Measurements from ENCODE around the gene PCNT.
"Not testable (repeated sequence)": the region's sequence is repeated elsewhere in the genome, so short reads cannot be mapped to it uniquely, and the experiment has no call there.

PCNT gene

DNA sequence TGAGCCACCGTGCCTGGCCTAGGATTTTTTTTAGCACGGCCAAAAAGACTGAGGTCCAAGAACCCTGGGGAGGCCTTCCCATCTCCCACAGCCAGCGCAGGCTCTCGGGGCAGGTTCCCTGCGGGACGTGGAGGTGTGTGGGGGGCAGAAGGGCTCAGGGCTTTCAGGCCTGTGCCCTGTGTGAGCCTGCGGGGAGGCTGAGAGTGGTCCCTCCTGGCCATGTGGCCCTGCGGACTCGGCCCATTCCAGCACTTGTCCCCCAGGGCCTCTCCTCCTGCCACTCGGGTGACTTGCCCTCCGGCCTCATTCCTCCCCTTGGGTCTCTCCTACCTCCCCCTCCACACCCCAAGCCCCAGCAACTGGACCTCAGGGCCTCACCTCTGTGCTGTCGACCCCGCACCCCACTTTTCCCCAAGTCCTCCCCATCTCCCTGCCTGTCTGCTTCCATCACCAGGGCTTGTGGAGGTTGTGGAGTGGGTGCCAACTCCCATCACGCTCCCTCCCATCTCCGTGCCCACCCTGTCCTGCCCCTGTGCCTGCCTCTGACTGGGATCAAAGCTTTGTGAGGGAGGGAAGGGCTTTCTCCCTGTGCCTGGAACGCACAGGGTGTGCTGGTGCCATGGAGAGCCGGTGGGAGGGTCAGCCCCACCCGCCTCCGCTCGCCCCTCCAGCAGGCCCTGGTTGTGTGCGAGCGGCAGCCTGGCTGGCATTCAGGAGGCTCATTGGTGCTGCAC lies 102.5 kb downstream of the PCNT start:
- no peak for DNase-seq (ENCODE audit: low spot score)

DNA sequence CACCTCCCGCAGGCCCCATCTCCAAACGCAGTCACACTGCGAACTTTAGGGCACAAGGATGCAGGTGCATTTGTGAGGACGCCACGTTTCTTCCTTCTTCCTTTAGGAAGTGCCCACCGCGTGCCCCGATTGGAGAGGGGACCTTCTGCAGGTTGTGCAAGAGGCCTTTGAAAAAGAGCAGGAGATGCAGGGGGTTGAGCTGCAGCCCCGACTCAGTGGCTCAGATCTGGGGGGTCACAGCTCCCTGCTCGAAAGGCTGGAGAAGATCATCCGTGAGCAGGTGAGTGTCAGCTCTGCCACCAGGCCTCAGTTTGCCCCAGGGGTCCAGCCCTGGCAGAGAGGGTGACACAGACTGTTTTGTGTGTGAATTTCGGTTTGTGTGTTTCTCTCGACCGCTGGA lies 103.6 kb downstream of the PCNT start:
- no peak for DNase-seq (ENCODE audit: low spot score)

DNA sequence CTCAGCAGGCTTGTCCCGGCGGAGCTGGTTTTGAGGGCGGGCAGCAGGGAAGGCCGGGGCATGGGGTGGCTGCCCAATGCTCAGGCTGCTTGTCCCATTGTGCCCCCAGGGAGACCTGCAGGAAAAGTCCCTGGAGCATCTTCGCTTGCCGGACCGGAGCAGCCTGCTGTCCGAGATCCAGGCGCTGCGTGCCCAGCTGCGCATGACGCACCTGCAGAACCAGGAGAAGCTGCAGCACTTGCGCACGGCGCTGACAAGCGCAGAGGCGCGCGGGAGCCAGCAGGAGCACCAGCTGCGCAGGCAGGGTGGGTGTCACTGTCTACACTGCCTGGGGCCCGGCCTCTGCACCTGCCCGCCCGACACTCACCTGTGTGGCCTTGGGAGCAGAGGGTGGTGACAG lies 104.3 kb downstream of the PCNT start:
- DNase-seq (ENCODE audit: low spot score): no peak

DNA sequence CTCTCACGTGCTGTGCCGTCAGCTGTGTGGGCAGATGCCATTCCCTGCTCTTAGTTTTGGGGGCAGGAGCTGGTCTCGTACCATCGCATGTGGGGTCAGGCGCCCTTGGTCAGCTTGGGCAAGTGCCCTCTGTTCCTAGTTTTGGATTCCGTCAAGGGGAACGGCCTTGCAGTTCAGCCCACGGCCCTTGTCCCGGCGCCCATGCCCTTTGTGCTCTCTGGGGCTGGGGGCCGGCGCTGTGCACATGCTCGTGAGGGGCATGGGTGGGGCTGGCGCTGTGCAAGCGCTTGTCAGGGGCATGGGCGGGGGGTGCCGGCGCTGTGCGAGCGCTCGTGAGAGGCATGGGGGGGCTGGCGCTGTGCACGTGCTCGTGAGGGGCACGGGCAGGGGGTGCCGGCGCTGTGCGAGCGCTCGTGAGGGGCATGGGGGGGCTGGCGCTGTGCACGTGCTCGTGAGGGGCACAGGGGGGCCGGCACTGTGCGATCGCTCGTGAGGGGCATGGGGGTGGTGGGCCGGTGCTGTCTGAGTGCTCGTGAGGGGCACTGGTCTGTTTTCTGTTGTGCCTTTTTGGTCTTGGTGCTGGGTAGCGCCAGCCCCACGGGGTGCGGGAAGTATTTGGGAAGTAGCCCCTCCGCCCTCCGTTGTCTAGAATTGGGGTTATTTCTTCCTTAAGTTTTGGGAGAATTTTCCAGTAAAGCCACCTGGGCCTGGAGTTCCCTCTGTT lies 105.2 kb downstream of the PCNT start:
- DNase-seq (ENCODE audit: low spot score): no peak

DNA sequence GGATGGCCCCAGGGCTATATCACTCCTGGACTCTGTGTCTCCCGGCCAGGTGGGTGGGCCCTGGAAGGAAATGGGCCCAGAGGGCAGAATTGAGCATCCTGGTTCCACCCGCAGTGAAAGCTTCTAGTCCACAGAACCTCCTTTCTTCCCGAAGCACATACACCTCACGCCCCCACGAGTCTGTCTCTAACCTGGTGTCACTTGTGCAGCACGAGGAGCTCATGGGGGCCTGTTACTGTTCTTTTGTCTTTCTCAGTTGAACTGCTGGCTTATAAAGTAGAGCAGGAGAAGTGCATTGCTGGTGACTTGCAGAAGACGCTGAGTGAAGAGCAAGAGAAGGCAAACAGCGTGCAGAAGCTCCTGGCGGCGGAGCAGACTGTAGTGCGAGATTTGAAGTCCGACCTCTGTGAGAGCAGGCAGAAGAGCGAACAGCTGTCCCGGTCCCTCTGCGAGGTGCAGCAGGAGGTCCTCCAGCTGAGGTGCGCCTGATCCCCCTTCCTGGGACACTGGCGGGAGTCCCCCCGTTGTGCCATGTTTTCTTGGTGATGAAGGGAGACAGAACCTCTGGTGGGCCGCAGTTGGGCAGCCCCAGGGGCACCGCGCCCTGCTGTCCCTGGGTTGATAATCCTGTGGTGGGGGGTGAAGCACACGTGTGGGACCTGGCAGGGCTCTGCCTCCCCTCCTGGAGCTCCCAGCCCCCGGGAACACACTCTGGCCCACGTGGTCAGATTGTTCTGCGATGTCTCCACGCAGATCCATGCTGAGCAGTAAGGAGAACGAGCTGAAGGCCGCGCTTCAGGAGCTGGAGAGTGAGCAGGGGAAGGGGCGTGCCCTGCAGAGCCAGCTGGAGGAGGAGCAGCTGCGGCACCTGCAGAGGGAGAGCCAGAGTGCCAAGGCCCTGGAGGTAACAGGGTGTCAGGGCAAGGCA lies 106.1 kb downstream of the PCNT start:
- no peak for DNase-seq (ENCODE audit: low spot score)

DNA sequence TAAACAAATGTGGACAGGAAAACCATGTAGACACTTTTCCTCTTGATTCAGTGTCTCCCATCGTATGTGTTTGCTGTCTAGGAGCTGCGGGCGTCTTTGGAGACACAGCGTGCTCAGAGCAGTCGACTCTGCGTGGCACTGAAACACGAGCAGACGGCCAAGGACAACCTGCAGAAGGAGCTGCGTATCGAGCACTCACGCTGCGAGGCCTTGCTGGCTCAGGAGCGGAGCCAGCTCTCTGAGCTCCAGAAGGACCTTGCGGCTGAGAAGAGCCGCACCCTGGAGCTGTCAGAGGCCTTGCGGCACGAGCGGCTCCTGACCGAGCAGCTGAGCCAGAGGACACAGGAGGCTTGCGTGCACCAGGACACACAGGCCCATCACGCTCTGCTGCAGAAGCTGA lies 107.5 kb downstream of the PCNT start:
- DNase-seq (ENCODE audit: low spot score): no peak

DNA sequence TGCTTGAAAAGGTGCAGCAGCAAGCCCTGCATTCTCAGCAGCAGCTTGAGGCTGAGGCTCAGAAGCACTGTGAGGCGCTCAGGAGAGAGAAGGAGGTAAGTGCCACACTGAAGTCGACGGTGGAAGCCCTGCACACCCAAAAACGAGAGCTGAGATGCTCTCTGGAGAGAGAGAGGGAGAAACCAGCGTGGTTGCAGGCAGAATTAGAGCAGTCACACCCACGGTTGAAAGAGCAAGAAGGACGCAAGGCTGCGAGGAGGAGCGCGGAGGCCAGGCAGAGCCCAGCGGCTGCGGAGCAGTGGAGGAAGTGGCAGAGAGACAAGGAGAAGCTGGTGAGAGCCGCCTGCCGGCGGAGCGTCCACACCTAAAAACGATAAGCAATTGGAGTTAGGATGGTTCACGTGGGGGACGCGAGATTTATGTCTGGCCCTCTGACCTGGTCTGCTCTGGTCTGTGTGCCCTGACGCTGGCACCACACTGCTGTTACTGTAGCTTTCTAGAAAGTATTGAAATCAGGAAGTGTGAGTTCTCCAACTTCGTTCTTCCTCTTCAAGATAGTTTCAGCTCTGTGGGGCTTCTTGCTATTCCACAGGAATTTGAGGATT lies 108.0 kb downstream of the PCNT start:
- DNase-seq (ENCODE audit: low spot score): no peak

DNA sequence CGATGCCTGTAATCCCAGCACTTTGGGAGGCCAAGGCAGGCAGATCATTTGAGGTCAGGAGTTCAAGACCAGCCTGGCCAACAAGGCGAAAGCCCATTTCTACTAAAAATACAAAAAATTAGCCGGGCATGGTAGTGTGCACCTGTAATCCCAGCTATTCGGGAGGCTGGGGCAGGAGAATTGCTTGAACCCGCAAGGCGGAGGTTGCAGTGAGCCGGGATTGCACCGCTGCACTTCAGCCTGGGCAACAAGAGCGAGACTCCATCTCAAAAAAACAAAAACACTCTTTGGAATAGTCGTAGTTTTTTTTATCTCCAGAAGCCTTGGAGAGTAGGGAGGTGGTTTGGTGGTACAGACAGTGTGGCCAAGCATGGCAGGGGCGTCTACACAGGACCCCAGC lies 109.2 kb downstream of the PCNT start:
- not testable (repeated sequence) for DNase-seq (ENCODE audit: low spot score)

DNA sequence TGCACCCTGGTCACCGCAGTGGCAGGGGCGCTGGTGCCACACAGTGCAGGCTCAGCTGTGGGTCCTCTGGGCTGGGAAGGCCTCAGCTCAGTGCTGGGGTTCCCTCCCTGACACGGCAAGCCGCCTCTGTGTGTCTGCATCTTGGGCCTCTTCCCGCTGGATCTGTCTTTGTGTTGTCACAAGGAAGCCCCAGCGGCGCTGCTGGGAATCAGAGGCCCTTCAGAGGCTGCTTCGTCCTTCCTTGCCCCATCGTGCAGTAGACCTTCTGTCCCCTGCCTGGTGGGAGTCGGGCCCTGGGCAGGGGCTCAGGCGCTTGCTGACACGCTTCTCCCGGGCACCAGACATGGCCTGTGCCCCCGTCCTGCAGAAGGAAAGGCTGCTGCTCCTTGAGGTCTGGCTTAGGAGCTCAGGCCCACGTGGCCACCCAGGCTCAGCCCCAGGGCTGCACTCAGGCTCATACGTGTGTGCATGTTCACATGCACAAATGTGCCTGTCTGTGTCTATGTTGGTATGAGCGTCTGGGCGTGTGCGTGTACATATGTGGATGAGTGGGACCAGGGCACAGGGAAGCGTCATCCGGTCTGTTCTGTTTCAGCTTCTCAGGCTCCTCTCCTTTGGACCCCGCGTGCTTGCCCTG lies 110.5 kb downstream of the PCNT start:
- DNase-seq (ENCODE audit: low spot score): no peak

DNA sequence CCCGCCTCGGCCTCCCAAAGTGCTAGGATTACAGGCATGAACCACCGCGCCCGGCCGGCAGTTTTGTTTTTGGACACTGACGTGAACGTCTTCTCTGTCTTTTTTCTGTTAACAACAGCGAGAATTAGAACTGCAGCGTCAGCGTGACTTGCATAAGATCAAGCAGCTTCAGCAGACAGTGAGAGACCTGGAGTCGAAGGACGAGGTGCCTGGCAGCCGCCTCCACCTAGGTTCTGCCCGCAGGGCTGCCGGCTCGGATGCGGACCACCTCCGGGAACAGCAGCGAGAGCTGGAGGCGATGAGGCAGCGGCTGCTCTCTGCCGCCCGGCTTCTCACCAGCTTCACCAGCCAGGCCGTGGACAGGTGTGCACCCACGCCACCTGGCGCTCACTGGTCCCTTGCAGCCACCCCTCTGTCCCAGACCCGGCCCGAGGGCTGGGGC lies 111.9 kb downstream of the PCNT start:
- no peak for DNase-seq (ENCODE audit: low spot score)

DNA sequence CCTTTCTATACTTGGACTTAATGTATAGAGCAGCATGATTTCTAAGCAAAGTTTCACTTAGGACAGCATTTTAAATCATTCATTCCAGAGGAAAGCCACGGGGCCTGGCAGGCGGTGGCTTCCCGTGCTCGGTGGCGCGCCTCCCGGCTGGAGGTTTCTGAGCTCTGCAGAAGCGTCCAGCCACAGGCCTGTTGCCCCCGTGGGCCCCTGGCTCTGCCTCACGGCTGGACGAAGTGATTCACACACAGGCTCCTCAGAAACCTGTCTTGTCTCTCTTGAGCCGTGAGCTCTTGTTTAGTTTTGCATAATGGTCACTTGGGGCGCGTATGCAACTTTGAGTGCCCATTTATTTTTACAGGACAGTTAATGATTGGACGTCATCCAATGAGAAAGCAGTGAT lies 112.7 kb downstream of the PCNT start:
- DNase-seq (ENCODE audit: low spot score): no peak

DNA sequence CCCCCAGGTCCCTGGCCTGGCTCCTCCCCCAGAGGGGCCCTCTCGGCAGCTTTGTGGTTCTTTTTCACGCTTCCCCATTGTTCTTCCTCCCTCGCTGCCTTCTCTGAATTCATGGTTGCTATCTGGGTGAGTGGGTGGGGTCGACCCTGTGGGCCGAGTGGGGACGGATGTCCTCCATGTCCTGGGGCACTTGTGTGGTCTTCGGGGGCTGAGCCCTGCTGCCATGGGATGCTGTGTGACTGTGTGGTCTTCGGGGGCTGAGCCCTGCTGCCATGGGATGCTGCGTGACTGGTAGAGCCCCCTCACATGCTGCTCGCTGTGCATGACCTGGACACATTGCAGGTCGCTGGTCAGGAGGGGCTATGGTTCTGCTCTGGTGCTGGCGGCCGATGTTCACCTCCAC lies 113.1 kb downstream of the PCNT start:
- no peak for DNase-seq (ENCODE audit: low spot score)

DNA sequence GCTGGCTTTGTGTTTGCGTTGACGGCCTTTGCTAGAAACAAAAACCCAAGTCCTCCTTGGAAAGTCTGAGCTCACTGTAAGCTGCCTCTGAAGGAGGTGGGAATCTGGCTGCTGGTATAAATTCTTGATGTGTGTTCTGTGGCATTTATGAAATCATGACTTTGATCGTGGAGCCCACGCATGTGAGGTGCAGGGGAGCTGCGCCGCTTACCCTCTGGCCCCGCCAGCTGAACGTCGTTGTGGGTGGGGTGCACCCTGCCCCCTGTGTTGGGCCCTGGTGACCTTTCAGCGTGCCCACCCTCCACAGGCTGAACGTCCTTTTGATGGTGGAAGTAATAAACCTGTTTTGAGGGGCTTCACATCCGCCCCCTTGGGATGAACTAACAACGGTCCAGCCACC lies 113.6 kb downstream of the PCNT start:
- DNase-seq (ENCODE audit: low spot score): no peak

DNA sequence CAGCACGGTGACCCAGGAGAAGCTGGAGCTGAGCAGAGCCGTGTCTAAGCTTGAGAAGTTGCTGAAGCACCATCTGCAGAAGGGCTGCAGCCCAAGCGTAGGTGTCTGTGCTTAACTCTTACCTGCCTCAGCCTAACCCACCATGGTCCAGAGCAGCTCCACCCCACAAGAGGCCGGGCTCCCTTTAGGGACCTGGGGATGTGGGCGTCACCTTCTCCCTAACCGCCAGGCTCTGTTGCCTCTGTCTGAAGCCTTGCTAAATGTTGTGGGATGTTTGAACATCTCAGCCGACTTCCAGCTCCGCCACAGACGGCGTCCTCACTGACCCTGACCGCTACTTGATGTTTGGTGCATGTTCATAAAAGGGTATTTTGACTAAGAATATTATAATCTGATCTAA lies 114.3 kb downstream of the PCNT start:
- no peak for DNase-seq (ENCODE audit: low spot score)

DNA sequence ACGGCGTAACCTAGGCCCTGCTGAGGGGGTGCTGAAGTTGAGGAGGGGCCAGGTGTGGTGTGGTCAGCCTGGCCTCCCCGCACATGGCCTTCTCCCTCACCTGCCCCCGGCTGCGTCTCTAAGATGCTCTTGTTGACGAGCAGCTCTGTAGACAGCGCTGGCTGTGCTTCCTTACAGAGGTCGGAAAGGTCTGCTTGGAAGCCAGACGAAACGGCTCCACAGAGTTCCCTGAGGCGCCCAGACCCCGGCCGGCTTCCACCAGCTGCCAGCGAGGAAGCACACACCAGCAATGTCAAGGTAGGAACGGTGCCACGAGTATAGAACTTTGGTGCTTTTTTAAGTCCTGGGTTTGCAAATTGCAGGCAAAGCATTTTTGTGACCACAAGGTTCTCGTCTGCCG lies 116.0 kb downstream of the PCNT start:
- DNase-seq (ENCODE audit: low spot score): no peak

DNA sequence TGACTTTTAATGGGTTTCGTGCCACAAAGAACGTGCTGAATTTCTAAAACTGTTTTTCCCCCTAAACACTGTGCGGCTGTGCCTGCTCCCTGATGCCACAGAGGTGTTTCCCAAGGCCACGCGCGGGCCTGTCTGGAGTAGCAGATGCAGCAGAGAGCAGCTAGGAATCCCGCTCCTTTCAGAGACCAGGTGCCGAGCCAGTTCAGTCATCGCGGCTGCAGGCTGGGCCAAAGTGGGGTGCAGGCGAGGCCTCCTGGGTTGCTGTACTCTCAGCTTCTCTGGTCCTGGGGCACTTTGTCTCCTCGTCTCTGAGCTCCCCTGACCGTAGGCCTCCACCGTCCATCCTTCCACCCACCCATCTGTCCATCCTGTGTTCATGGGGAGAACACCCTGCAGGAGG lies 117.4 kb downstream of the PCNT start:
- DNase-seq (ENCODE audit: low spot score): no peak

DNA sequence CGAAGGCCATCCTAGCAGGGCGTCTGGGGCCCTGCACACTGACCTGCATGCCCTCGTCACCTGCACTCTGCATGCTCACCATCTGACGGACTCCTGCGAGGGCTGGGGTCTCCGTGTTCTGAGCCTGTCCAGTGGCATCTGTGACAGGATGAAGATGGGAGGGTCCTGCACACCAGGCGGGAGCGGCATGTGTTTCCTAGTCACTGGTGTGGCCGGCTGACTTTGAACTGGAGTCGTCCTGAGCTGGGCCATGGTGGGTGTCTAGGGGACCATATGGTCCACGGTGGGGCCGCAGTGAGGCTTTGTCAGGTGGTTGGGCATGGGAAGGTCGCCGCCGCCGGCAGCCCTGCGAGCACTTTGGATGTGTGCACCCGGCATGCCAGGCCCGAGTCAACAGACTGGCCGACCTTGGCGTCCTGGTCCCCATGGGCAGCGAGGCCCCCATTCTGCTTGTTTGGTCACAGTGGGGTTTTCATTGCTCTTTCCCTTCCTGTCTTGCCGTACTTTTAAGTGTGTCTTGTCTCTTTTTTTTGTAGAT lies 118.1 kb downstream of the PCNT start:
- DNase-seq (ENCODE audit: low spot score): no peak

DNA sequence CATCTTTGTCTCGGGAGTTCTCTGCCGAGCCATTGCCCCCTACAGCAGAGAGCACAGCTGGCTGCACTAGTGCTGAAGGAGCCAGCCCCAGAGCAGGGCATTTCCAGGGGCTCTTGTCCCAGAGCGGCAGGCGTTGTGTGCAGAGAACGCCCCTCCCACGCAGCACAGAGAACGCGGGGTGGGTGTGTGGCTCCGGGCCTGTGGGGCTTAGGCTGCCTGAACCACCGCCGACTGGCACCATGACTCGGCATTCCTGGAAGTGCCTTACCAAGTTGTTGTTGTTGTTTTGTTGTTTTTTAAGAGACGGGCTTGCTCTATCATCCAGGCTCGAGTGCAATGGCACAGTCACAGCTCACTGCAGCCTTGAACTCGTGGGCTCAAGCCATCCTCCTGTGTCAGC lies 119.0 kb downstream of the PCNT start:
- DNase-seq (ENCODE audit: low spot score): no peak

DNA sequence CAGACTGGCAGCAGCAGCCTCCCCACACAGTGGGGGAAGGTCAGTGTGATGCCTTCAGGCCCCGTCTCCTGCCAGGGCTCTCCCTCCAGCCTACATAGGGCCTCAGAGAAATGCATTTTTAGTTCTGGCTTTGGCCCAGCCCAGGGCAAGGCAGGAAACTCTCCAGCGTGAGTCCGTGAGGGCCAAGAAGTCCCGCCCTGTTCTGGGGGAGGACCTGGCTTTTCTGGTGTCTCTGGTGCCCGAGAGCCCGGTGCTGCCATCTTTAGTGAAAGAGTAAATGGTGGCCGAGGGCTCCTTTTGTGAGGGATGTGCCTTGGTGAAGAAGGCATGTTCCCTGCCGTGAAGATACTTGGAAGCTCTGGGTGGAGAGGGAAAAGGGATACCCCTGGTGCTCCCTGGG lies 120.0 kb downstream of the PCNT start:
- no peak for DNase-seq (ENCODE audit: low spot score)

DNA sequence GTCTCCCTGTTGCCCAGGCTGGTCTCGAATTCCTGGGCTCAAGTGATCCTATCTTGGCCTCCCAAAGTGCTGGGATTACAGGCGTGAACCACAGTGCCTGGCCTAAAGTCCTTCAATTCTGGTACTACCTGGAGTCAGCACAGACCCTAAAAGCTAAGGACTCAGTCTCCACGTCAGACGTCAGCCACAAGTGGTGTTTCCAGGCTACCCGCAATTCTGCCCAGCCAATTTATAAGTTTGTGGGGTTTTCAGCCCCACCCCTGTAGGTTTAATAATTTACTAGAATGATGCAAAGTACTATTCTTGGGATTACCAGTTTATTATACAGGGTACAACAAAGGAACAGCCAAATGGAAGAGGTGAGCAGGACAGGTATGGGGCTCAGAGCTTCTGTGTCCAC lies 124.2 kb downstream of the PCNT start:
- DNase-seq (ENCODE audit: low spot score): no peak

DNA sequence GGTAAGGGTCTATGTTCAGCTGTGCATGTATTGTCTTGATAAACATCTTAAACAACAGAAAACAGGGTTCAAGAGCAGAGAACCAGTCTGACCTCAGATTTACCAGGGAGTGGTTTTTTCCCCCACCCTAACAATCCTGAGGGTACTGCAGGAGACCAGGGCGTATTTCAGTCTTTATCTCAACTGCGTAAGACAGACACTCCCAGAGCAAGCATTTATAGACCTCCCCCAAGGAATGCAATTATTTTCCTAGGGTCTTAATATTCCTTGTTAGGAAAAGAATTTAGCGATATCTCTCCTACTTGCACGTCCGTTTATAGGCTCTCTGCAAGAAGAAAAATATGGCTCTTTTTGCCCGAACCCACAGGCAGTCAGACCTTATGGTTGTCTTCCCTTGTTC lies 124.9 kb downstream of the PCNT start:
- not testable (repeated sequence) for DNase-seq (ENCODE audit: low spot score)

DNA sequence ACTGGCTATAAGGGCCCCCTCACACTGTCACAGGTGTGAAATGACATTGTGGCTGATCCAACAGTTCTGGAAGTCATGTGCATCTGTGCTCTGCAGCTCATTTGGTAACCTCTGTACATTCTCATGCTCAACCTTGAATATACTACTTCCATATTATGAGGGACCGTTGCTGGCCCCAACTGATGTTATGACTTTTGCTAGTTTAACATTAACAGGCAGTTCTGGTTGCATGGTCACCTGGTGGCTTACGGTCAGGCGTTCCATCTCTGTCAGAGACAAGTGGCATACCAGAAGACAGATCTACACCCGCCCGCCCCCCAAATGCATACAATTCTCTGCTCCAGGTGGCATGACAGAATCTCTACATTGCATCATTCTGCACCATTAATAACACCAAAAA lies 128.8 kb downstream of the PCNT start:
- DNase-seq (ENCODE audit: low spot score): no peak
